GM19455 (cell line): ENCODE results near the gene FIZ1.

Experiments
- ATAC-seq: cut with Tn5 transposase; IDR thresholded peaks from one replicate; pipeline ENCODE4 v1.9.1; 2021; ENCODE audit not compliant: unreplicated experiment

Gene FIZ1

GRCh38 chr19:55613930-55614710, 14.8 kb upstream of the FIZ1 start:
- ATAC-seq: no peak

GRCh38 chr19:55613396-55613795, 14.1 kb upstream of the FIZ1 start:
- ATAC-seq: no peak

GRCh38 chr19:55611983-55612645, 12.8 kb upstream of the FIZ1 start:
- no peak for ATAC-seq

GRCh38 chr19:55611300-55611982, 12.1 kb upstream of the FIZ1 start:
- ATAC-seq: no peak

- no peak for ATAC-seq
Measured at GRCh38 chr19:55609326-55609725, 10.0 kb upstream of the FIZ1 start.

GRCh38 chr19:55606817-55607216, 7.5 kb upstream of the FIZ1 start:
- no peak for ATAC-seq

- ATAC-seq: no peak
Measured at GRCh38 chr19:55606471-55606787, 7.1 kb upstream of the FIZ1 start.

- ATAC-seq: peak; percentile 25
Measured at GRCh38 chr19:55605637-55606470, 6.5 kb upstream of the FIZ1 start, which contains the start of gene ZNF865. Gene ZNF865 (plus strand): TSS chr19:55605647. CDS start chr19:55613619, 7,972 bp downstream.

- ATAC-seq: peak; percentile 59
Measured at GRCh38 chr19:55605207-55605636, 5.9 kb upstream of the FIZ1 start.

GRCh38 chr19:55603581-55604292, 4.4 kb upstream of the FIZ1 start:
- no peak for ATAC-seq

GRCh38 chr19:55603115-55603514, 3.8 kb upstream of the FIZ1 start:
- ATAC-seq: no peak

DNA sequence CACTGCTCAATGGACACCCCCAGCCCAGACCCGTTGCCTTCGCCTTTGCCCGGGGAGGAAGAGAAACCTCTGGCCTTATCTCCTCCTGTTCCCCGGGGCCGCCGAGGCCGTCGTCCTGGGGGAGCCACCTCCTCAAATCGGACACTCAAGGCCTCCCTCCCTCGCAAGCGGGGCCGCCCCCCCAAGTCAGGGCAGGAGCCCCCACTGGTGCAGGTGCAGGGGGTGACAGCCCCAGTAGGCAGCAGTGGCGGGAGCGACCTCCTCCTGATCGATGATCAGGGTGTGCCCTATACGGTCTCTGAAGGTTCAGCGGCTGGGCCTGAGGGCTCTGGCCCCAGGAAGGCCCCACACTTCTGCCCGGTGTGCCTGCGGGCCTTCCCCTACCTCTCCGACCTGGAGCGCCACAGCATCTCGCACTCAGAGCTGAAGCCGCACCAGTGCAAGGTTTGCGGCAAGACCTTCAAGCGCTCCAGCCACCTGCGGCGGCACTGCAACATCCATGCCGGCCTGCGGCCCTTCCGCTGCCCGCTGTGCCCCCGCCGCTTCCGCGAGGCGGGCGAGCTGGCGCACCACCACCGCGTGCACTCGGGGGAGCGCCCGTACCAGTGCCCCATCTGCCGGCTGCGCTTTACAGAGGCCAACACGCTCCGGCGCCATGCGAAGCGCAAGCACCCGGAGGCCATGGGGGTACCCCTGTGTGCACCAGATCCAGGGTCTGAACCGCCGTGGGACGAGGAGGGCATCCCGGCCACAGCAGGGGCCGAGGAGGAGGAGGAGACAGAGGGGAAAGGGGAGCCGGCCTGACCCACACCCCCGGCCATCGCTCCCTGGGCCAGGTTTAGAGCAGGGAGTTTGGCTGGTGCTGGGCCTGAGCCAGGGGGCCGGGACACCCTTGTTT, 3.0 kb upstream of the FIZ1 start:
- no peak for ATAC-seq

DNA sequence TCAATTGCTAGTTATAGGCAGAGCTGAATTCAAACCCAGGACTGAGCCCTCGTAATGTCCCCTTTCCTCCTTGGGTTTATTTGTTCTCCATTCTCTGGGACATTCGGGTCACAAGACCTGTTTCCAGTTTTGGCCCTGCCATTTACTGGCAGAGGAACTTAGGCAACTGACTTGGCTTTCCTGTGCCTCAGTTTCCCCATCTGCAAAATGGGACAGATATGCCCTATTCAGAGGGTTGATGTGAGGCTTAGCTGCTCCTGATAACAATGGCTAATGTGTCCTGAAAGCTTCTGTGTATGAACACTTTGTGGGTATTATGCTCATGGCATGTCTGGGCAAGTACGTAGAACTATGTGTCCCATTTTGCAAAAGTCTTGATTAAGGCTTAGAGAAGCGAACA, 1.8 kb upstream of the FIZ1 start:
- ATAC-seq: no peak

DNA sequence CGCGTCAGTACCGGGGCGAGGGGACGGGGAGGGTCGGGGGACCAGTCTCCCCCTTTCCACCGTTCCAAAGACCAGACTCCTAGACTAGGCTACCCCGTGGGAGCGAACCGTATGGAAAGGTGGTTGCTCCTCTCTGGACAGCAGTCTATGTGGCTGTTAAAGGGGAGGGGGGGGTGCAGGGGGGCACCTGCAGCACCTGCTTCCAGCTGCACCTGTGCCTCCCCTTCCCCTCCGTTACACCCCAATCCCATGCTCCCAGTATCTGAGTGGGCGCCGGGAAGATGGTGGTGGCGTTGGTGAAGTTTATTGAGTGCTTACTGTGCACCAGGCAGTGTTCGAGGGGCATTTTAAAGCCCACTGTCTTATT, 1.3 kb upstream of the FIZ1 start:
- ATAC-seq: no peak

- ATAC-seq: peak; percentile 41
Measured at GRCh38 chr19:55599842-55600661, 735 bp upstream of the FIZ1 start, which contains the start of gene ZNF524. Gene ZNF524 (plus strand): TSS chr19:55600288. CDS start chr19:55602113, 1,825 bp downstream.

DNA sequence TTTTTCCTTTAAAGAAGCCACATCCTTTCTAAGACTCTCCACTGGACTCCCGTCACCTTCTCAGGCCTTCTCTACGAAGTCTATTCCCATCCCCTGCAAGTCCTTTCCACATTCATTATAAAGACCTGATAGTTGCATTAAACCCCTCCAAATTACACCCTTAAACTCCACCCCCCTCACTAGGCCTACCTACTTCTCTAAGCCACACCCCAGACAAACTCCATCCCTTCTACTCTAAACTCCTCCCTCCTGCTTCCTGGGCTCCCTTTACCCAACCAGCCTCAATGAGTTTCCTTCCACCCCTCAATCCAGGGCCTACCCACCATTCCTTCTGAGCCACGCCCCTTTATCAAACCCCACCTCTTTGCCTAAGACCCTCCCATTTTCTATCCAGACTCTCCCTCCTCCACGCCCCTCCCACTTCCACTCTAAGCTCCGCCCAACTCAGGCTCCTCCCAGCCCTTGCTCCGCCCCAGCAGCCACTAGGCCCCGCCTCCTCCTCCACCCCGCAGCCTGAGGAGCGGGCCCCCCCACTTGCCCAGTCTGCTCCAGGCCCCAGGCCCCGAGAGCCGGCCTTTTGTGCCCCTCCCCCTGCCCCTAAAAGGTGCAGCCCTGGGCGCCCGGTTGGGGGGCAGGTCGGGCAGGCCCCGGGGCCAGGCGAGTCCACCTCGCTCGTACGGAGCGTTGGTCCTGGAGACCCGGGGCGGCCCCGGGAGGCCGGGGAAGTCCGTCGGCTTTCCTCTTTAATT, 424 bp downstream of the FIZ1 start:
- peak; percentile 43 for ATAC-seq

DNA sequence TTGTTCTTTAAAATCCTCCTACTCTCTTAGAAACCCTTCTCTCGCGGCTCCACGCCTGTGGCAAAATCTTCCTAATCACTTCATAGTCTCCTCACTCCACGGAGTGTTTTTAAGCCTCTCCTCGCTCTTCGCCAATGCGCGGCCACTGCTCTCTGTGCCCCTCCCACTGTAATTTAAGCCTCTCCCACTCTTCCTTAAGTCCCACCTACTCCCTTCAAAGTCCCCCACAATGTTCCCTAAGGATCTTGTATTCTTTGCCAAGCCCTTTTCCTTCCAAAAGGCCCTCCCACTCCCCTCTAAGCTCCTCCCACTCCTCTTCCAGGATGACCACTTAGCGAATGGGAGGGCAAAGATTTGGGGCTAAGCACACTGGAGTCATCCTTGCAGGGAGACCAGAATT, 1.3 kb downstream of the FIZ1 start:
- ATAC-seq: no peak

DNA sequence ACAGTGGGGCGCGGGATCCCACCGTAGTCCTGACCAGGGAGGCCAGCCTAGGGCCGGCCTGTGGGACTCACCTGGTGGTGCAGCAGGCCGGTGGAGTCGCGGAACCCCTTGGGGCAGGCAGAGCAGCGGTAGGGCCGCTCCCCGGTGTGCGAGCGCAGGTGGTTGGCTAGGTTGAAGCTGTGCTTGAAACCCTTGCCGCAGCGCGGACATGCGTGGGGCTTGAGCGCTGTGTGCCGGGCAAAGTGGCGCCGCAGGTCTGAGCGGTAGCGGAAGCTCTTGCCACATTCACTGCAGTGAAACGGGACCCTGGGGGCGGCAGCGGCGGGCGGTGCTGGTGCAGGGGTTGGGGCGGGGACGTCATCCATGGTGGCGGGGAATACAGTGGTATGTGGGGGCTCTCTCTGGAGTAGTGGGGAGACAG, 1.8 kb downstream of the FIZ1 start:
- ATAC-seq: no peak
